ENCODE results near the gene RNF220.

Gene RNF220

GRCh38 chr1:44587796-44588460 lies 182.9 kb downstream of the RNF220 start:
- DNase-seq (ENCODE audit: low read depth in 2 of 2), result no peak

GRCh38 chr1:44588551-44589210 lies 183.6 kb downstream of the RNF220 start:
- no peak for DNase-seq (ENCODE audit: low read depth in 2 of 2)

- DNase-seq (ENCODE audit: low read depth in 2 of 2), result no peak
These were observed 185.4 kb downstream of the RNF220 start for GRCh38 chr1:44590475-44590874.

GRCh38 chr1:44591381-44591780 lies 186.3 kb downstream of the RNF220 start:
- DNase-seq (ENCODE audit: low read depth in 2 of 2), result no peak

GRCh38 chr1:44592208-44593145 lies 187.4 kb downstream of the RNF220 start:
- no peak for DNase-seq (ENCODE audit: low read depth in 2 of 2)

GRCh38 chr1:44594353-44594752 lies 189.3 kb downstream of the RNF220 start:
- no peak for DNase-seq (ENCODE audit: low read depth in 2 of 2)

- peak; percentile 76 for DNase-seq (ENCODE audit: low read depth in 2 of 2)
These were observed 190.0 kb downstream of the RNF220 start for GRCh38 chr1:44594871-44595735.

GRCh38 chr1:44596511-44596910 lies 191.5 kb downstream of the RNF220 start:
- DNase-seq (ENCODE audit: low read depth in 2 of 2), result no peak

GRCh38 chr1:44598167-44598566 lies 193.1 kb downstream of the RNF220 start:
- DNase-seq (ENCODE audit: low read depth in 2 of 2), result no peak

- DNase-seq (ENCODE audit: low read depth in 2 of 2), result no peak
These were observed 197.9 kb downstream of the RNF220 start for GRCh38 chr1:44602634-44603628.

- DNase-seq (ENCODE audit: low read depth in 2 of 2), result no peak
These were observed 198.7 kb downstream of the RNF220 start for GRCh38 chr1:44603718-44604117.

- DNase-seq (ENCODE audit: low read depth in 2 of 2), result no peak
These were observed 199.3 kb downstream of the RNF220 start for GRCh38 chr1:44604157-44604955.

GRCh38 chr1:44605914-44606615 lies 201.0 kb downstream of the RNF220 start:
- DNase-seq (ENCODE audit: low read depth in 2 of 2), result no peak

- no peak for DNase-seq (ENCODE audit: low read depth in 2 of 2)
These were observed 201.7 kb downstream of the RNF220 start for GRCh38 chr1:44606701-44607281.

GRCh38 chr1:44608141-44608540 lies 203.1 kb downstream of the RNF220 start:
- no peak for DNase-seq (ENCODE audit: low read depth in 2 of 2)

GRCh38 chr1:44609412-44609767 lies 204.3 kb downstream of the RNF220 start:
- no peak for DNase-seq (ENCODE audit: low read depth in 2 of 2)

- no peak for DNase-seq (ENCODE audit: low read depth in 2 of 2)
These were observed 204.9 kb downstream of the RNF220 start for GRCh38 chr1:44609768-44610526.
